ENCODE measurements around the gene ITPR2.

Gene ITPR2

DNA sequence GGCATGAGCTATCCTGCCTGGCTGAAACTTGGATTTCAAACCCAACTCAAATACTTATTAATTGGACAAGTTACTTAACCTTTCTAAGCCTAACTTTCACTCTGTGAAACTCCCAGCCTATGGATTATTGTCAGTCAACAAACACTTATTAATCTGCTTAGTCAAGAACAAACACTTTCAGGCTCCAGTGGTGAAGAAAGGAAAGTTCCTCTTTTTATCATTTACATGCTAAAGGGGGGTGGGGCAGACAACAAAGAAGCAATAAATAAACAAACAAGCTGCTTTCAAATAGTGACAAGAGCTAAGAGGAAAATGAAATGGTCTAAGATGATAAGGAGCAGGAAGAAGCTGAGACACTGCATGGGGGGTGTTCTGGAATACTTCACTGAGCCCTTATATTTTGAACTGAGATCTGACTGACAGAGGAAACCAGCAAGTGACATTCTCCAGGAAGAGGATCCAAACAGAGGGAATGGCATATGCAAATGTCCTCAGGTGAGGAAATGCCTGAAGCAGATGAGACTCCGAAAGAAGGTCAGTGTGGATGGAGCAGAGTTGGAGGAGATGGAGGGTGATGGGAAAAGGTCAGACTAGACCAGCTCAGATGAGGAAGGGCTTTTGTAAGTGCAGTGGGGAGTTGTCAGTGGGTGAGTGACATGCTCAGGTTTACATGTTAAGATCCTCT, 259.6 kb downstream of the ITPR2 start:
- H3K4me3 ChIP-seq: no peak overlapping the region
- no peak for DNase-seq (ENCODE audit: low spot score)
- no peak overlapping the region for H3K27ac ChIP-seq
- TF ChIP-seq, protein P1, sequence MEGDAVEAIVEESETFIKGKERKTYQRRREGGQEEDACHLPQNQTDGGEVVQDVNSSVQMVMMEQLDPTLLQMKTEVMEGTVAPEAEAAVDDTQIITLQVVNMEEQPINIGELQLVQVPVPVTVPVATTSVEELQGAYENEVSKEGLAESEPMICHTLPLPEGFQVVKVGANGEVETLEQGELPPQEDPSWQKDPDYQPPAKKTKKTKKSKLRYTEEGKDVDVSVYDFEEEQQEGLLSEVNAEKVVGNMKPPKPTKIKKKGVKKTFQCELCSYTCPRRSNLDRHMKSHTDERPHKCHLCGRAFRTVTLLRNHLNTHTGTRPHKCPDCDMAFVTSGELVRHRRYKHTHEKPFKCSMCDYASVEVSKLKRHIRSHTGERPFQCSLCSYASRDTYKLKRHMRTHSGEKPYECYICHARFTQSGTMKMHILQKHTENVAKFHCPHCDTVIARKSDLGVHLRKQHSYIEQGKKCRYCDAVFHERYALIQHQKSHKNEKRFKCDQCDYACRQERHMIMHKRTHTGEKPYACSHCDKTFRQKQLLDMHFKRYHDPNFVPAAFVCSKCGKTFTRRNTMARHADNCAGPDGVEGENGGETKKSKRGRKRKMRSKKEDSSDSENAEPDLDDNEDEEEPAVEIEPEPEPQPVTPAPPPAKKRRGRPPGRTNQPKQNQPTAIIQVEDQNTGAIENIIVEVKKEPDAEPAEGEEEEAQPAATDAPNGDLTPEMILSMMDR (IDR thresholded peaks at IDR 0.05): no peak

DNA sequence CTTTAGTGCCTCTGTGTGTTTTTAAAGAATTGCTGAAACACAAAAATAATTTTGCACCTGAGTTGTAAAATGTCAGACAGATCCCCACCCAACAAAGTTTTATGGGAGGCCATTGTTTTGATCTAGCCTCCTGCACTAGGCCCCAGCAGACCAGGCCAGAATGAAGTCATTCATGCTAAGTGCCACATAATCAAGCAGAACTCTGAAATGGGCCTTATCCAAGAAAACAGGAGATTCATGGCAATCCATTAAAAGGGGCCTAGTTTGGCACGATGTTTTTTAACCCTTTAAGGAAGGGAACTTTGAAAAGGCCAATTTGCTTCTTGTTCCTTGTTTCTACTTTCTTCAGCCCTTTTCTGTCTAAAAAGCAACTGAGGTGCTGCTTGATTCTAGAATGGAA, 260.9 kb downstream of the ITPR2 start:
- no peak overlapping the region for H3K27ac ChIP-seq
- no peak overlapping the region for H3K4me3 ChIP-seq
- no peak for DNase-seq (ENCODE audit: low spot score)
- TF ChIP-seq, protein P1 (IDR thresholded peaks at IDR 0.05): no peak

DNA sequence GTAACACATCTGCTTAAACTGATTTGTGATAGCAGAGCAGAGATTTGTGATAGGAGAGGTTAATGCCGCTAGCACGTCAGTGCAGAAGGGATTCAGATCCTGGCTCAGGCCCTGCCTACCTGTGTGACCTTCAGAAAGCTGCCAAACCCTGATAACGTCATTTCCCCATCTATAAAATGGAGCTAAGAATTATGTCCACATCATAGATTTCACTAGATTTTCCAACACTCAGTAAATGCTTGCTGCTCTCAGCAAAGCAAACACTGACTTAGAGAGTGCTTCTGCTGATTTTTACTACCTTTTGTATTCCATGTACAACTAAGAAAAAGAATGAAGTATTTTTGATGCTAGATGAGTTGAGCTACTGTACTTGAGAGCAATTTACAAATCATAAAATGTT, 261.4 kb downstream of the ITPR2 start:
- H3K27ac ChIP-seq: no peak overlapping the region
- no peak overlapping the region for H3K4me3 ChIP-seq
- TF ChIP-seq, protein P1 (IDR thresholded peaks at IDR 0.05): no peak
- no peak for DNase-seq (ENCODE audit: low spot score)

DNA sequence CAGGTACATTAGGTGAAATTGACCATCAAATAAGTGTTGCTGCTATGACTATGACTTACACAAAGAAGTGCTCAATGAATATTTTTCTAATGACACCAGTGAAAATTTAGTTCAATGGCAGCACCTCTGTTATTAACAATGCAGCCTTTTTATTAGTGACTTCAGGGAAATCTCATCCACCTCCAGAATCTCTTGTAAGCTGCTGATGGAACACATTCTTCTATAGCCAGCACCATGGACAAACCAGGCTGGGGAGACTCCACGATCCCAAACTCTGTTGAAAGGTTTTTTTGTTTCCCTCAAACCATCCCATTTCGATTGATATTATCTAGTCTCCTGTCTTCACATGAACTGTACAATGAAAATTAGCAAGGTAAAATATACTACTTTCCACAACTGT, 265.9 kb downstream of the ITPR2 start:
- DNase-seq (ENCODE audit: low spot score): no peak
- H3K4me3 ChIP-seq: no peak overlapping the region
- TF ChIP-seq, protein P1 (IDR thresholded peaks at IDR 0.05): no peak
- H3K27ac ChIP-seq: no peak overlapping the region

DNA sequence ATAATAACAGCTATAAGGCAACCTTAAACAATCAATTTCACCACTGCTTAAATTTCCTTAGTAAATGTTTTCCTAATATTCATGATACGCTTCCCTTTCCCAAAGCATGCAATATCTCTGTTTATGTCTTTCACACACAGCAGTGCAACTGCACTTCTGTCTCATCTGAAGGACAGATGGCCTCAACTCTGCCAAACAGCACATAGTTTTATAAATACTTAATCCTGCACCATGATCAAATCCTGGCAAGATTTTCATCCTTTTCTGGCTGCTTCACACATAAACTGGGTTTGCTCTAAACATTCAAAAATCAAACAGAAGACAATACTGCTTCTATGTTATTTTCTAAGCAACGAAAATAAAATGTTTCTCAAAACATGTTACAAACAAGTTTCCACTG, 266.3 kb downstream of the ITPR2 start:
- TF ChIP-seq, protein P1 (IDR thresholded peaks at IDR 0.05): no peak
- no peak for DNase-seq (ENCODE audit: low spot score)
- H3K27ac ChIP-seq: no peak overlapping the region
- no peak overlapping the region for H3K4me3 ChIP-seq

DNA sequence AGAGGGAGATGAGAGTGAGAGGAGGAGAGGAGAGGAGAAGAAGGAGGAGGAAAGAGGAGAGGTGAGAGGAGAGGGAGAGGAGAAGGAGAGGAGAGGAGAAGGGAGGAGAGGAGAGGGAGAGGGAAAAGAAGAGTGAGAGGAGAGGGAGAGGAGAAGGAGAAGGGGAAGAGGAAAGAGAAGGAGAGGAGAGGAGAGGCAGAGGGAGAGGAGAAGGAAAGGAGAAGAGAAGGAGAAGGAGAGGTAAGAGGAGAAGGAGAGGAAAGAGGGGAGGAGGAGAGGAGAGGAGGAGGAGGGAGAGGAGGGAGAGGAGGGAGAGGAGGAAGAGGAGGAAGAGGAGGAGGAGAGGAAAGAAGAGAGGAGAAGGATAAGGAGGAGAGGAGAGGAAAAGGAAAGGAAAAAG, 266.8 kb downstream of the ITPR2 start:
- Histone ChIP-seq H3K27ac (no peak overlapping the region), H3K4me3 (no peak overlapping the region)
- TF ChIP-seq, protein P1 (IDR thresholded peaks at IDR 0.05): no peak
- DNase-seq (ENCODE audit: low spot score): no peak

DNA sequence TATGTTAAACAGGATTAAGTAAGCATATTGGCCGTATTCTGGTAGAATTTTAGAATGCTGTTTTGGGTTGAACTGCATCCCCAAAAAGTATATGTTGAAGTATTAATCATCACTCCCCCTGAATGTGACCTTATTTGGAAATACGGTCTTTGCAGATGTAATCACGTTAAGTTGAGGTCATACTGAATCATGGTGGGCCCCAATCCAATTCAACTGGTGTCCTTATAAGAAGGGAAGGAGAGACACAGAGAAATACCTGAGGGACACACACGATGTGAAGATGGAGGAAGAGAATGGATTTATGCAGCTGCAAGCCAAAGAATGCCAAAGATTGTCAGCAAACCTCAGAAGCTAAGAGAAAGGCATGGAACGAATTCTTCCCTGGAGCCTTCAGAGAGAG, 268.6 kb downstream of the ITPR2 start:
- Histone ChIP-seq H3K4me3 (no peak overlapping the region), H3K27ac (no peak overlapping the region)
- TF ChIP-seq, protein P1 (IDR thresholded peaks at IDR 0.05): no peak
- DNase-seq (ENCODE audit: low spot score): no peak

All from coronary artery (tissue), 2 donors.